GM10266 (cell line): Measurements from ENCODE around the gene FBXL15.

Source experiments
- DNase-seq: peaks from one replicate; pipeline ENCODE4 v3.0.0; 2012; ENCODE audit errors: extremely low spot score
- TF ChIP-seq, protein P1 (sequence below): IDR thresholded peaks from 2 replicates; pipeline ENCODE4 v1.5.1; 2012; ENCODE audit warnings: mild to moderate bottlenecking, low read depth; ENCODE audit not compliant: control insufficient read depth, insufficient read depth; ENCODE audit errors: missing control alignments

Gene FBXL15

DNA sequence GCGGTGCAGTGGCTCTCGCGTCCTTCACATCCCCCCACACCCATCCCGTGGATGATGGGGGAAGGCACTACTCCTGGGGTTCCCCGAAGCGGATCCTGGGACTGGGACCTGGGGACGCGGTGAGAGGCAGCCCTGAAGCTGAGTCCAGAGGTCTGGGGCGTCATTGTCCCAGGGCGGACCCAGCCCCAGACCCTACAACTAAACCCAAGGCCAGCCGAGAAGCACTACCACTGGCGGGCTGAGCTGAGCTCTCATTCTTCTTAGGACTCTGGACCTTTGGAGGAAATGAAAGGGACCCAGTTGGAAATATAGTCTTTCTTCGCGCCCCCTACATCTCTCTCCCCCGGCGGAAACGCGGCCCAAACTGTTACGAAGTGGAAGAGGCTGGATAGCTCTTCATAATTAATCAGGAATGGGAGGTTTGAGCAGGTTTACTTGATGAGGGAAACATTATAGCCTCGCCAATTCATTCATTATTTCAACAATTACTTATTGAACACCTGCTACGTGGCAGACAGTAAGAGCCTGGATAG is 389 bp upstream of the FBXL15 start:
- DNase-seq: no peak
- TF ChIP-seq, protein P1, sequence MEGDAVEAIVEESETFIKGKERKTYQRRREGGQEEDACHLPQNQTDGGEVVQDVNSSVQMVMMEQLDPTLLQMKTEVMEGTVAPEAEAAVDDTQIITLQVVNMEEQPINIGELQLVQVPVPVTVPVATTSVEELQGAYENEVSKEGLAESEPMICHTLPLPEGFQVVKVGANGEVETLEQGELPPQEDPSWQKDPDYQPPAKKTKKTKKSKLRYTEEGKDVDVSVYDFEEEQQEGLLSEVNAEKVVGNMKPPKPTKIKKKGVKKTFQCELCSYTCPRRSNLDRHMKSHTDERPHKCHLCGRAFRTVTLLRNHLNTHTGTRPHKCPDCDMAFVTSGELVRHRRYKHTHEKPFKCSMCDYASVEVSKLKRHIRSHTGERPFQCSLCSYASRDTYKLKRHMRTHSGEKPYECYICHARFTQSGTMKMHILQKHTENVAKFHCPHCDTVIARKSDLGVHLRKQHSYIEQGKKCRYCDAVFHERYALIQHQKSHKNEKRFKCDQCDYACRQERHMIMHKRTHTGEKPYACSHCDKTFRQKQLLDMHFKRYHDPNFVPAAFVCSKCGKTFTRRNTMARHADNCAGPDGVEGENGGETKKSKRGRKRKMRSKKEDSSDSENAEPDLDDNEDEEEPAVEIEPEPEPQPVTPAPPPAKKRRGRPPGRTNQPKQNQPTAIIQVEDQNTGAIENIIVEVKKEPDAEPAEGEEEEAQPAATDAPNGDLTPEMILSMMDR: no peak

DNA sequence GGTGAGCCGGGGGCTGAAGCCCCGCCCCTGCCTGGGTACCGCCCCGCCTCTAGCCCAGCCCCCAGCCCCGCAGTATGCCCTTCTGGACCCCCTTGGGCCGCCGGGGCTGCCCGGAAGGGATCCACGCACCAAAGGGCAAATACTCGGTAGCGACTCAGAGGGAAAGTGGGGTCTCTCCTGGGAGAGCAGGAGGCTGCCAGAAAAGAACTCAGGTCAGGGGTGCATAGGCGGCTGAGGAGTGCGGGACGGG is 796 bp downstream of the FBXL15 start:
- TF ChIP-seq, protein P1: no peak
- DNase-seq: no peak

DNA sequence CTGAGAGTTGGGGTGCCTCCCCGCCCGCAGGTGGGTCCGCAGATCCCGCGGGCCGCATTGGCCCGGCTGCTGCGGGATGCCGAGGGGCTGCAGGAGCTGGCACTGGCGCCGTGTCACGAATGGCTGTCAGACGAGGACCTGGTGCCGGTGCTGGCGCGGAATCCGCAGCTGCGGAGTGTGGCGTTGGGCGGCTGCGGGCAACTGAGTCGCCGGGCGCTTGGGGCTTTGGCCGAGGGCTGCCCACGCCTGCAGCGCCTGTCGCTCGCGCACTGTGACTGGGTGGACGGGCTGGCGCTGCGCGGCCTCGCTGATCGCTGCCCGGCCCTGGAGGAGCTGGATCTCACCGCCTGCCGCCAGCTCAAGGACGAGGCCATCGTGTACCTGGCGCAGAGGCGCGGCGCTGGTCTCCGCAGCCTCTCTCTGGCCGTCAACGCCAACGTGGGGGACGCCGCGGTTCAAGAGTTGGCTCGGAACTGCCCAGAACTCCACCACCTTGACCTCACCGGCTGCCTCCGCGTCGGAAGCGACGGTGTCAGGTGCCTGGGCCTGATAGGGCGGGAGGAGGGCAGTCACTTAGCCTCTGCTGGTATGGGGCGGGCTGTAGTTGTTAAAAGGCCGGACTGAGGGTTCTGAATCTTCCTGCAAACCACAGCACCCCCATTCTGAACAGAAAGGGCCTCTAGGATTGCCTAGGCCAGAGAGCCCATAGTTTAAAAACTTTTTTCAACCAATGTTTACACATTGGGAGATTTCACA is 1.3 kb downstream of the FBXL15 start:
- TF ChIP-seq, protein P1: no peak
- no peak for DNase-seq

DNA sequence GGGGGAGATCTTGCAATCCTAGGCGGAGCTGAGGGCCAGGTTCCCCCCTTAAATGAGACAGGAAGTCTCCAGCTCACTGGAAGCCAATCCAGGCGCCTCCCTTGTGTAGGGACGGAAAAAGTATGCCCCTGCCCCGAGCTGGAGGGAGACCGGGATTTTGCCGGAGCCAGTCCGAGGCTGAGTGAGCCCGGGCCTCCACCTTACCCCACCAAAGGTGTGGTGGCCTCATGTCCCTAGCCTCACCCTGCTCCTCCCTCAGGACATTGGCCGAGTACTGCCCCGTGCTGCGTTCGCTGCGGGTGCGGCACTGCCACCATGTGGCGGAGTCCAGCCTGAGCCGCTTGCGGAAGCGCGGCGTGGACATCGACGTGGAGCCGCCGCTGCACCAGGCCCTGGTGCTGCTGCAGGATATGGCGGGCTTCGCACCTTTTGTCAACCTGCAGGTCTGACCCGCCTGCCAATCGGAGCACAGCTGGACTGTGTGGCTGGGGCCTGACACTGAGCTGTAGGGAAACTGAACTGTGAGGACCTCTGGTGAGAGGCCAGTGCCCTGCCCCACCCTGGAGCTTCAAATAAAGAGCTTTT is 2.0 kb downstream of the FBXL15 start:
- peak; percentile 82 for DNase-seq
- TF ChIP-seq, protein P1: peak; percentile 97

DNA sequence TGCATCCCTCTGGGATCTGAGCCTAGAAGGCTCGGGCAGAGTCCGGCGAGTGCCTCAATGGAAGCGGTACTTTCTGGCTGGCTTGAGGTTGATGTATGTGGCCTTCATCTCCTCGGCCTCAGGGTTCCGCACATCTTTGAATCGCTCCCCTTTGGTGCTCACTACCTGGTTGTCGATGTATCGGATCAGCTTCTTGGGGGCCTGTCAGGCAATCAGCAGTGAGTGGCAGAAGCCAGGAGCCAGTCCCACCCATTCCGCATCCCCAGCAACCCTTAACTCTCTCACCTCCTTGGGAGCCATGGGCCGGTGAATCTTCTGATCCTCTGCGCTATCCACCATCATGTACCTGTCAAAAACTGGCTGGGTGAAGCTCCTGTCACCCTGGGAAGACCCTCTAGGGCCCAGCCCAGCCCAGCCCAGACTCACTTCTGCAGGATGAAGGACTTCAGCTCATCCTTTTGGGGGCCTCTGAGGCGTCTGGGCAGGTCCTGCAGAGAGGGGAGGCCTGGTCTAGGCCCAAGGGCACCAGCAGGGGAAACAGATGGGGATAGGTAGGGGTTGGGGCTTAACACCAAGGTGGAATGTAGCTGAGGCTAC is 2.8 kb downstream of the FBXL15 start:
- no peak for DNase-seq

DNA sequence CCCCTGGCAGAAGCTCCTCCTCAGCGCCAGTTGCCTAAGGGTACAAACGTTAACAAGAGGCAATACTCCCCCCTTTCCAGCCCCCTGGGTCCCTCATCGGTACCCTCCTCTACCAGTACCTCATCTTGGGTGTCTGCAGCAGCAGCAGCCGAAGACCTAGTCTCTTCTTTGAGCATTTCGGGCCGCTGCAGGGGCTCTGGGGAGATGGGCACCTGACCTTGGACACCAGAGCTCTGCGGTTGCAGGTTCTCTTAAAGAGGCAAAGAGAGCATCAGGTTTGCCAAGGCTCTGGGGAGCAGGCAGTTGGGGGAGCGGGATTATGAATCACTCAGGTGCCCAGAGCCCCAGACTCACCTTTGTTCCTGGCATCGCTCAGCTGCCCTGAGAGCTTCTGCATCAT is 3.5 kb downstream of the FBXL15 start:
- TF ChIP-seq, protein P1: no peak
- DNase-seq: no peak

More for the DNA sequence above, 2.8 kb downstream of the FBXL15 start:
- TF ChIP-seq, protein P1: no peak

DNA sequence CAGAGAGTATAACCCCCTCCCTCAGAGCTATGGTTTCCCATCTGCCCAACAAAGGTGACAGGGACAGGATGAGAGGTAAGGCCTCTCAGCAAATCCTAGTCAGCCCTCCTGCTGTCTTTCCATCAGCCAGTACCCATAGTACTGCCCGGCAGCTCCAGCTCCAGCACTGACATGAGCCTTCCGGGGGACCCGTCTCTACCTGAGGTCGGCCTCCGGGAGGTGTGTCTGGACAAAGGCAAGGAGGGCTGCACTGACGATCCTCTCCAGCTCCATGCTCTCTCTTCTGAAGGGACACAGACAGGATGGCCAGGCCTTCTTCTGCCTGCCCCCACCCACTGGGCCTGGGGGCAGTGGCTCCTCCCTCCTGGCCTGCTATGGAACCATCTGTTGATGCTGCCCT is 4.3 kb downstream of the FBXL15 start:
- TF ChIP-seq, protein P1: no peak
- no peak for DNase-seq
